Measurements from ENCODE around the gene PTP4A1. TPM values are rescaled to one million over a fixed set of nuclear protein-coding genes. Genes with fewer than 3 reads are reported as not detected.

Gene PTP4A1
- total and polyA plus RNA-seq, 2 of the 13 experiments (the other 11 are each of a cell fraction or from before 2014, with no cell fraction given): 141 to 376 TPM

DNA sequence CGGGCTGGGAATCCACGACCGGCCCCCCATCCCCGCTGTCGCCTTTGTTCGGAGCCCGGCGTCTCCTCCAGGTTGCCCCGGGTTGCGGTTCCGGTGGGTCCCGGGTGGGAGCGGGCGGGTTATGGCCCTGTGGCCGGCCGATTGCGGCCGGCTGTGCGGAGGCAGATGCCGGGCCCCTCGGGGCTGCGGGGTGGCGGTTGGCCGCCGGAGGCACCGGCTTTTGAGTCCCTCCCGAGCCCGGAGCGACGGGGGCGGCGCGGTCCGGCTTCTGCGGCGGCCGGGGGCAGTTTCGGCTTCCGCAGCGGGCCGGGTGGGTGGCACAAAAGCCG lies 431 bp downstream of the PTP4A1 start (continued):
- TF ChIP-seq, protein P1, sequence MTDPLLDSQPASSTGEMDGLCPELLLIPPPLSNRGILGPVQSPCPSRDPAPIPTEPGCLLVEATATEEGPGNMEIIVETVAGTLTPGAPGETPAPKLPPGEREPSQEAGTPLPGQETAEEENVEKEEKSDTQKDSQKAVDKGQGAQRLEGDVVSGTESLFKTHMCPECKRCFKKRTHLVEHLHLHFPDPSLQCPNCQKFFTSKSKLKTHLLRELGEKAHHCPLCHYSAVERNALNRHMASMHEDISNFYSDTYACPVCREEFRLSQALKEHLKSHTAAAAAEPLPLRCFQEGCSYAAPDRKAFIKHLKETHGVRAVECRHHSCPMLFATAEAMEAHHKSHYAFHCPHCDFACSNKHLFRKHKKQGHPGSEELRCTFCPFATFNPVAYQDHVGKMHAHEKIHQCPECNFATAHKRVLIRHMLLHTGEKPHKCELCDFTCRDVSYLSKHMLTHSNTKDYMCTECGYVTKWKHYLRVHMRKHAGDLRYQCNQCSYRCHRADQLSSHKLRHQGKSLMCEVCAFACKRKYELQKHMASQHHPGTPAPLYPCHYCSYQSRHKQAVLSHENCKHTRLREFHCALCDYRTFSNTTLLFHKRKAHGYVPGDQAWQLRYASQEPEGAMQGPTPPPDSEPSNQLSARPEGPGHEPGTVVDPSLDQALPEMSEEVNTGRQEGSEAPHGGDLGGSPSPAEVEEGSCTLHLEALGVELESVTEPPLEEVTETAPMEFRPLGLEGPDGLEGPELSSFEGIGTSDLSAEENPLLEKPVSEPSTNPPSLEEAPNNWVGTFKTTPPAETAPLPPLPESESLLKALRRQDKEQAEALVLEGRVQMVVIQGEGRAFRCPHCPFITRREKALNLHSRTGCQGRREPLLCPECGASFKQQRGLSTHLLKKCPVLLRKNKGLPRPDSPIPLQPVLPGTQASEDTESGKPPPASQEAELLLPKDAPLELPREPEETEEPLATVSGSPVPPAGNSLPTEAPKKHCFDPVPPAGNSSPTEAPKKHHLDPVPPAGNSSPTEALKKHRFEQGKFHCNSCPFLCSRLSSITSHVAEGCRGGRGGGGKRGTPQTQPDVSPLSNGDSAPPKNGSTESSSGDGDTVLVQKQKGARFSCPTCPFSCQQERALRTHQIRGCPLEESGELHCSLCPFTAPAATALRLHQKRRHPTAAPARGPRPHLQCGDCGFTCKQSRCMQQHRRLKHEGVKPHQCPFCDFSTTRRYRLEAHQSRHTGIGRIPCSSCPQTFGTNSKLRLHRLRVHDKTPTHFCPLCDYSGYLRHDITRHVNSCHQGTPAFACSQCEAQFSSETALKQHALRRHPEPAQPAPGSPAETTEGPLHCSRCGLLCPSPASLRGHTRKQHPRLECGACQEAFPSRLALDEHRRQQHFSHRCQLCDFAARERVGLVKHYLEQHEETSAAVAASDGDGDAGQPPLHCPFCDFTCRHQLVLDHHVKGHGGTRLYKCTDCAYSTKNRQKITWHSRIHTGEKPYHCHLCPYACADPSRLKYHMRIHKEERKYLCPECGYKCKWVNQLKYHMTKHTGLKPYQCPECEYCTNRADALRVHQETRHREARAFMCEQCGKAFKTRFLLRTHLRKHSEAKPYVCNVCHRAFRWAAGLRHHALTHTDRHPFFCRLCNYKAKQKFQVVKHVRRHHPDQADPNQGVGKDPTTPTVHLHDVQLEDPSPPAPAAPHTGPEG (CRISPR knock-in tag; IDR thresholded peaks at IDR 0.05): peak; percentile 60
- TF ChIP-seq SAFB2 (CRISPR knock-in tag; IDR thresholded peaks at IDR 0.05; ENCODE audit: borderline replicate concordance, low read depth) (no peak), RAD21 (CRISPR knock-in tag; IDR thresholded peaks at IDR 0.05) (no peak), ZNF44 (CRISPR knock-in tag; IDR thresholded peaks at IDR 0.05) (peak; percentile 70; the same call in 1 of the 2 replicates), ZNF431 (CRISPR knock-in tag; IDR thresholded peaks at IDR 0.05; ENCODE audit: borderline replicate concordance, low read depth) (no peak), HNF4A (CRISPR knock-in tag; IDR thresholded peaks at IDR 0.05) (no peak), ZSCAN25 (CRISPR knock-in tag; IDR thresholded peaks at IDR 0.05) (no peak), MXD4 (CRISPR knock-in tag; IDR thresholded peaks at IDR 0.05) (no peak), MED13 (CRISPR knock-in tag; IDR thresholded peaks at IDR 0.05) (no peak), SKI (IDR thresholded peaks at IDR 0.05; ENCODE audit: partially characterized antibody) (no peak), MAZ (IDR thresholded peaks at IDR 0.05; ENCODE audit: borderline replicate concordance, low read depth, low read length) (no peak), MAZ (CRISPR knock-in tag; IDR thresholded peaks at IDR 0.05; ENCODE audit: low read depth) (peak; percentile 28; the same call in 1 of the 2 replicates), ZNF337 (CRISPR knock-in tag; IDR thresholded peaks at IDR 0.05; ENCODE audit: borderline replicate concordance, low read depth) (peak; percentile 73; the same call in 1 of the 2 replicates)
- TF ChIP-seq, protein P2, sequence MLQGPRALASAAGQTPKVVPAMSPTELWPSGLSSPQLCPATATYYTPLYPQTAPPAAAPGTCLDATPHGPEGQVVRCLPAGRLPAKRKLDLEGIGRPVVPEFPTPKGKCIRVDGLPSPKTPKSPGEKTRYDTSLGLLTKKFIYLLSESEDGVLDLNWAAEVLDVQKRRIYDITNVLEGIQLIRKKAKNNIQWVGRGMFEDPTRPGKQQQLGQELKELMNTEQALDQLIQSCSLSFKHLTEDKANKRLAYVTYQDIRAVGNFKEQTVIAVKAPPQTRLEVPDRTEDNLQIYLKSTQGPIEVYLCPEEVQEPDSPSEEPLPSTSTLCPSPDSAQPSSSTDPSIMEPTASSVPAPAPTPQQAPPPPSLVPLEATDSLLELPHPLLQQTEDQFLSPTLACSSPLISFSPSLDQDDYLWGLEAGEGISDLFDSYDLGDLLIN (CRISPR knock-in tag; IDR thresholded peaks at IDR 0.05; ENCODE audit: borderline replicate concordance): no peak
- TF ChIP-seq, protein P3, sequence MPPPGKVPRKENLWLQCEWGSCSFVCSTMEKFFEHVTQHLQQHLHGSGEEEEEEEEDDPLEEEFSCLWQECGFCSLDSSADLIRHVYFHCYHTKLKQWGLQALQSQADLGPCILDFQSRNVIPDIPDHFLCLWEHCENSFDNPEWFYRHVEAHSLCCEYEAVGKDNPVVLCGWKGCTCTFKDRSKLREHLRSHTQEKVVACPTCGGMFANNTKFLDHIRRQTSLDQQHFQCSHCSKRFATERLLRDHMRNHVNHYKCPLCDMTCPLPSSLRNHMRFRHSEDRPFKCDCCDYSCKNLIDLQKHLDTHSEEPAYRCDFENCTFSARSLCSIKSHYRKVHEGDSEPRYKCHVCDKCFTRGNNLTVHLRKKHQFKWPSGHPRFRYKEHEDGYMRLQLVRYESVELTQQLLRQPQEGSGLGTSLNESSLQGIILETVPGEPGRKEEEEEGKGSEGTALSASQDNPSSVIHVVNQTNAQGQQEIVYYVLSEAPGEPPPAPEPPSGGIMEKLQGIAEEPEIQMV (CRISPR knock-in tag; IDR thresholded peaks at IDR 0.05; ENCODE audit: low read depth): peak; percentile 6; the same call in 1 of the 2 replicates
- TF ChIP-seq, protein P4, sequence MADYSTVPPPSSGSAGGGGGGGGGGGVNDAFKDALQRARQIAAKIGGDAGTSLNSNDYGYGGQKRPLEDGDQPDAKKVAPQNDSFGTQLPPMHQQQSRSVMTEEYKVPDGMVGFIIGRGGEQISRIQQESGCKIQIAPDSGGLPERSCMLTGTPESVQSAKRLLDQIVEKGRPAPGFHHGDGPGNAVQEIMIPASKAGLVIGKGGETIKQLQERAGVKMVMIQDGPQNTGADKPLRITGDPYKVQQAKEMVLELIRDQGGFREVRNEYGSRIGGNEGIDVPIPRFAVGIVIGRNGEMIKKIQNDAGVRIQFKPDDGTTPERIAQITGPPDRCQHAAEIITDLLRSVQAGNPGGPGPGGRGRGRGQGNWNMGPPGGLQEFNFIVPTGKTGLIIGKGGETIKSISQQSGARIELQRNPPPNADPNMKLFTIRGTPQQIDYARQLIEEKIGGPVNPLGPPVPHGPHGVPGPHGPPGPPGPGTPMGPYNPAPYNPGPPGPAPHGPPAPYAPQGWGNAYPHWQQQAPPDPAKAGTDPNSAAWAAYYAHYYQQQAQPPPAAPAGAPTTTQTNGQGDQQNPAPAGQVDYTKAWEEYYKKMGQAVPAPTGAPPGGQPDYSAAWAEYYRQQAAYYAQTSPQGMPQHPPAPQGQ (CRISPR knock-in tag; IDR thresholded peaks at IDR 0.05; ENCODE audit: borderline replicate concordance): peak; percentile 14; the same call in 1 of the 2 replicates
- TF ChIP-seq, protein P5, sequence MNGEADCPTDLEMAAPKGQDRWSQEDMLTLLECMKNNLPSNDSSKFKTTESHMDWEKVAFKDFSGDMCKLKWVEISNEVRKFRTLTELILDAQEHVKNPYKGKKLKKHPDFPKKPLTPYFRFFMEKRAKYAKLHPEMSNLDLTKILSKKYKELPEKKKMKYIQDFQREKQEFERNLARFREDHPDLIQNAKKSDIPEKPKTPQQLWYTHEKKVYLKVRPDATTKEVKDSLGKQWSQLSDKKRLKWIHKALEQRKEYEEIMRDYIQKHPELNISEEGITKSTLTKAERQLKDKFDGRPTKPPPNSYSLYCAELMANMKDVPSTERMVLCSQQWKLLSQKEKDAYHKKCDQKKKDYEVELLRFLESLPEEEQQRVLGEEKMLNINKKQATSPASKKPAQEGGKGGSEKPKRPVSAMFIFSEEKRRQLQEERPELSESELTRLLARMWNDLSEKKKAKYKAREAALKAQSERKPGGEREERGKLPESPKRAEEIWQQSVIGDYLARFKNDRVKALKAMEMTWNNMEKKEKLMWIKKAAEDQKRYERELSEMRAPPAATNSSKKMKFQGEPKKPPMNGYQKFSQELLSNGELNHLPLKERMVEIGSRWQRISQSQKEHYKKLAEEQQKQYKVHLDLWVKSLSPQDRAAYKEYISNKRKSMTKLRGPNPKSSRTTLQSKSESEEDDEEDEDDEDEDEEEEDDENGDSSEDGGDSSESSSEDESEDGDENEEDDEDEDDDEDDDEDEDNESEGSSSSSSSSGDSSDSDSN (CRISPR knock-in tag; IDR thresholded peaks at IDR 0.05): peak; percentile 16; the same call in 1 of the 2 replicates
